H9 (cell line): ENCODE data around the gene SPINK7. TPM values are rescaled to one million over a fixed set of nuclear protein-coding genes. Genes with fewer than 3 reads are reported as not detected.
"Not testable (repeated sequence)": the region's sequence is repeated elsewhere in the genome, so short reads cannot be mapped to it uniquely, and the experiment has no call there.

Experiments used
- DNase-seq: peaks from one replicate; pipeline ENCODE4 v3.0.0-alpha.2; 2017
- H2AFZ ChIP-seq: one replicate; pipeline ENCODE4 v1.6.1; 2013; ENCODE audit warnings: mild to moderate bottlenecking, low read length, control low read depth, moderate library complexity
- H2AK5ac ChIP-seq: 2 replicates; pipeline ENCODE4 v1.6.1; 2013; ENCODE audit warnings: low read length, control low read depth, mixed read lengths; ENCODE audit not compliant: insufficient read length
- H2BK120ac ChIP-seq: one replicate; pipeline ENCODE4 v1.6.1; 2013; ENCODE audit warnings: low read depth, mild to moderate bottlenecking, low read length, control low read depth, inconsistent platforms; ENCODE audit not compliant: poor library complexity, severe bottlenecking
- H2BK12ac ChIP-seq: 2 replicates; pipeline ENCODE4 v1.6.1; 2013; ENCODE audit warnings: low read length, control low read depth, mixed read lengths, low read depth; ENCODE audit not compliant: insufficient read length
- H2BK15ac ChIP-seq: 2 replicates; pipeline ENCODE4 v1.6.1; 2013; ENCODE audit warnings: low read depth, low read length, control low read depth
- H2BK20ac ChIP-seq: one replicate; pipeline ENCODE4 v1.6.1; 2013; ENCODE audit warnings: low read depth, mild to moderate bottlenecking, low read length, control low read depth, inconsistent platforms; ENCODE audit not compliant: poor library complexity, severe bottlenecking
- H2BK5ac ChIP-seq: 2 replicates; pipeline ENCODE4 v1.6.1; 2013; ENCODE audit warnings: low read length, control low read depth, mixed read lengths; ENCODE audit not compliant: insufficient read length
- H3K14ac ChIP-seq: 2 replicates; pipeline ENCODE4 v1.6.1; 2013; ENCODE audit warnings: low read length, control low read depth; ENCODE audit not compliant: insufficient read depth
- H3K18ac ChIP-seq: 2 replicates; pipeline ENCODE4 v1.6.1; 2013; ENCODE audit warnings: low read depth, mild to moderate bottlenecking, mixed read lengths, low read length, control low read depth; ENCODE audit not compliant: insufficient read length
- H3K23ac ChIP-seq: 2 replicates; pipeline ENCODE4 v1.6.1; 2013; ENCODE audit warnings: low read length, control low read depth, mixed read lengths, low read depth; ENCODE audit not compliant: insufficient read length
- H3K23me2 ChIP-seq: 2 replicates; pipeline ENCODE4 v1.6.1; 2013; ENCODE audit warnings: low read depth, mild to moderate bottlenecking, mixed read lengths, low read length, control low read depth; ENCODE audit not compliant: insufficient read length, poor library complexity, severe bottlenecking
- H3K27ac ChIP-seq: 2 replicates; pipeline ENCODE4 v1.5.1; 2013; ENCODE audit warnings: low read length, control low read depth, mixed read lengths, low read depth; ENCODE audit not compliant: insufficient read length
- H3K27me3 ChIP-seq: 2 replicates; pipeline ENCODE4 v1.6.1; 2013; ENCODE audit warnings: low read length, control low read depth, inconsistent platforms; ENCODE audit not compliant: insufficient read depth
- H3K4ac ChIP-seq: 2 replicates; pipeline ENCODE4 v1.6.1; 2013; ENCODE audit warnings: low read depth, mild to moderate bottlenecking, control low read depth, inconsistent platforms, low read length, moderate library complexity
- H3K4me1 ChIP-seq: 2 replicates; pipeline ENCODE4 v1.6.1; 2013; ENCODE audit warnings: low read length, control low read depth, inconsistent platforms; ENCODE audit not compliant: insufficient read depth
- H3K4me2 ChIP-seq: 2 replicates; pipeline ENCODE4 v1.6.1; 2013; ENCODE audit warnings: low read length, control low read depth, mixed read lengths; ENCODE audit not compliant: insufficient read length, insufficient read depth
- H3K56ac ChIP-seq: 2 replicates; pipeline ENCODE4 v1.6.1; 2013; ENCODE audit warnings: low read depth, mild to moderate bottlenecking, mixed read lengths, low read length, control low read depth; ENCODE audit not compliant: insufficient read length
- H3K79me1 ChIP-seq: 2 replicates; pipeline ENCODE4 v1.6.1; 2013; ENCODE audit warnings: low read depth, mild to moderate bottlenecking, moderate library complexity, low read length, control low read depth, inconsistent platforms; ENCODE audit not compliant: insufficient read depth, poor library complexity, severe bottlenecking
- H3K79me2 ChIP-seq: 2 replicates; pipeline ENCODE4 v1.6.1; 2013; ENCODE audit warnings: low read length, control low read depth, inconsistent platforms; ENCODE audit not compliant: insufficient read depth
- H3K9ac ChIP-seq: 2 replicates; pipeline ENCODE4 v1.6.1; 2013; ENCODE audit warnings: low read length, control low read depth, mixed read lengths; ENCODE audit not compliant: insufficient read length; ENCODE audit errors: extremely low read depth
- H3K9me3 ChIP-seq: one replicate; pipeline ENCODE4 v1.6.1; 2013; ENCODE audit warnings: low read depth, low read length, inconsistent platforms; ENCODE audit not compliant: control insufficient read depth
- H3T11ph ChIP-seq: one replicate; pipeline ENCODE4 v1.6.1; 2013; ENCODE audit warnings: mild to moderate bottlenecking, low read length, control low read depth, inconsistent platforms
- H4K20me1 ChIP-seq: one replicate; pipeline ENCODE4 v1.6.1; 2013; ENCODE audit not compliant: control insufficient read depth, insufficient read length, insufficient read depth
- H4K5ac ChIP-seq: 2 replicates; pipeline ENCODE4 v1.6.1; 2013; ENCODE audit warnings: low read depth, mild to moderate bottlenecking, mixed read lengths, low read length, control low read depth; ENCODE audit not compliant: insufficient read length
- H4K8ac ChIP-seq: replicated peaks from 2 replicates; pipeline ENCODE4 v1.6.1; 2013; ENCODE audit warnings: low read length, control low read depth, mixed read lengths, low read depth; ENCODE audit not compliant: insufficient read length
- H4K91ac ChIP-seq: 2 replicates; pipeline ENCODE4 v1.6.1; 2013; ENCODE audit warnings: low read depth, mild to moderate bottlenecking, moderate library complexity, mixed read lengths, low read length, control low read depth; ENCODE audit not compliant: insufficient read length
- H3K27ac Mint-ChIP-seq, 3 experiments: 2 replicates in 2 of 3; 3 replicates in 1 of 3; pipeline ENCODE4 v1.8.0; 2020 to 2021; ENCODE audit warnings: mixed read lengths in 3 of 3, mild to moderate bottlenecking in 1 of 3, moderate library complexity in 1 of 3
- H3K27me3 Mint-ChIP-seq: 2 replicates; pipeline ENCODE4 v1.8.0; 2021; ENCODE audit warnings: low read depth, mild to moderate bottlenecking, moderate library complexity, mixed read lengths
- H3K36me3 Mint-ChIP-seq, 3 experiments: 2 replicates in 2 of 3; 3 replicates in 1 of 3; pipeline ENCODE4 v1.8.0; 2020 to 2021; ENCODE audit warnings: low read depth in 3 of 3, mixed read lengths in 3 of 3; ENCODE audit not compliant: insufficient read depth in 1 of 3
- H3K4me1 Mint-ChIP-seq, 2 experiments: 2 replicates each; pipeline ENCODE4 v1.8.0; 2020; ENCODE audit warnings: mixed read lengths in 2 of 2
- H3K4me3 Mint-ChIP-seq, 2 experiments: 2 replicates in 1 of 2; 3 replicates in 1 of 2; pipeline ENCODE4 v1.8.0; 2020 to 2021; ENCODE audit warnings: mild to moderate bottlenecking in 2 of 2, mixed read lengths in 2 of 2, moderate library complexity in 1 of 2
- H3K9me3 Mint-ChIP-seq, 2 experiments: 2 replicates in 1 of 2; 3 replicates in 1 of 2; pipeline ENCODE4 v1.8.0; 2020; ENCODE audit warnings: mild to moderate bottlenecking in 2 of 2, mixed read lengths in 2 of 2, moderate library complexity in 1 of 2
- WGBS: extraction: QIAGEN DNeasy Blood & Tissue Kit; methylation state at CpG from one replicate; pipeline ENCODE4 v1.1.7; 2013; ENCODE audit warnings: missing lambda C conversion rate, low lambda C conversion rate, mixed read lengths; ENCODE audit not compliant: insufficient read length; ENCODE audit errors: extremely low coverage; 5-methylcytosine and 5-hydroxymethylcytosine counted together
- total RNA-seq: library from RNA; stranded (reverse); gene quantifications from 2 replicates; pipeline ENCODE4 v1.2.1, GENCODE V29; 2021
- TF ChIP-seq, protein P1 (sequence below): fragments of 200-600 bp; sonication (generic); conservative IDR thresholded peaks from 3 replicates; pipeline ENCODE4 v1.8.0; 2021; ENCODE audit warnings: antibody characterized with exemption, mild to moderate bottlenecking

SPINK7 gene
- total RNA-seq, 1 experiment from 2014 or later, result not detected

DNA sequence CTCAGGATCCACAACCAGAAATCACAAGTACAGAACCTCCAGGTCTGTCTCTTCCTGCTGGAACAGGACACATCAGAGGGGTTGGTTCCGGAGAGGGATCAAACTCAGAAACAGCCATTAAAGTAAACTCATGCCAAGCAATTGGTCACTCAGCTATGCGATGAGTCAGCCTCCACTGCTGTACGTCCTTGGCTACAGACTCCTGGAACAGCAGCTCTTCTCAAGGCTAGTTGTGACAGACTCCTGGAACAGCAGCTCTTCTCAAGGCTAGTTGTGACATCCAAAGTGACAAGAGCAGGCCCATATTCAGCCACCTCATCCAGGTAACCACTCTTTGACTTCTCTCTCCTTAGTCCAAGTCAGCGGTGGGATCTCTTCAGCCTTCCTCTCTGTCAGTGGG is 43.7 kb upstream of the SPINK7 start, which contains the start of gene SPINK13:
Gene SPINK13, plus strand, starts transcription at position 229 of the 400 bp plus-strand sequence. CDS start 1,279 bp downstream, outside the sequence.
- Histone ChIP-seq H2AK5ac (no peak within 1 kb of the TSS), H3K4me2 (no peak within 1 kb of the TSS), H3K23ac (no peak within 1 kb of the TSS), H2BK20ac (no peak within 1 kb of the TSS), H2BK12ac (no peak within 1 kb of the TSS), H3K23me2 (no peaks in the 10 kb centered on the region), H2BK120ac (no peak within 1 kb of the TSS), H2BK5ac (no peak within 1 kb of the TSS), H3K79me2 (no peaks in the 10 kb centered on the region), H2AFZ (no peak within 1 kb of the TSS), H2BK15ac (peak within 1 kb of the TSS; percentile 86; the same call in 1 of the 2 replicates), H3K27me3 (no peaks in the 10 kb centered on the region), H3K79me1 (no peaks in the 10 kb centered on the region), H3K9me3 (no peaks in the 10 kb centered on the region), H4K8ac (no peak within 1 kb of the TSS), H4K5ac (no peak within 1 kb of the TSS), H3K4me1 (no peaks in the 10 kb centered on the region), H3K56ac (no peak within 1 kb of the TSS), H3K18ac (no peak within 1 kb of the TSS), H4K20me1 (no peaks in the 10 kb centered on the region), H3K9ac (no peak within 1 kb of the TSS), H3K27ac (no peak within 1 kb of the TSS), H3K4ac (no peak within 1 kb of the TSS), H4K91ac (no peak within 1 kb of the TSS), H3T11ph (no peak within 1 kb of the TSS), H3K14ac (no peak within 1 kb of the TSS)
- H3K4me1 Mint-ChIP-seq, result no peaks in the 10 kb centered on the region
- H3K9me3 Mint-ChIP-seq, result peaks cover 0 to 4% of the 10 kb centered on the region in 2 experiments; a peak in 3 of 5 replicates
- no peak within 1 kb of the TSS for H3K27ac Mint-ChIP-seq
- no peaks in the 10 kb centered on the region for H3K27me3 Mint-ChIP-seq
- H3K4me3 Mint-ChIP-seq, result no peak within 1 kb of the TSS
- no peak for DNase-seq
- no peaks in the 10 kb centered on the region for H3K36me3 Mint-ChIP-seq
- WGBS, result no CpG with 5 or more reads among the region's 4 CpGs
- TF ChIP-seq, protein P1, sequence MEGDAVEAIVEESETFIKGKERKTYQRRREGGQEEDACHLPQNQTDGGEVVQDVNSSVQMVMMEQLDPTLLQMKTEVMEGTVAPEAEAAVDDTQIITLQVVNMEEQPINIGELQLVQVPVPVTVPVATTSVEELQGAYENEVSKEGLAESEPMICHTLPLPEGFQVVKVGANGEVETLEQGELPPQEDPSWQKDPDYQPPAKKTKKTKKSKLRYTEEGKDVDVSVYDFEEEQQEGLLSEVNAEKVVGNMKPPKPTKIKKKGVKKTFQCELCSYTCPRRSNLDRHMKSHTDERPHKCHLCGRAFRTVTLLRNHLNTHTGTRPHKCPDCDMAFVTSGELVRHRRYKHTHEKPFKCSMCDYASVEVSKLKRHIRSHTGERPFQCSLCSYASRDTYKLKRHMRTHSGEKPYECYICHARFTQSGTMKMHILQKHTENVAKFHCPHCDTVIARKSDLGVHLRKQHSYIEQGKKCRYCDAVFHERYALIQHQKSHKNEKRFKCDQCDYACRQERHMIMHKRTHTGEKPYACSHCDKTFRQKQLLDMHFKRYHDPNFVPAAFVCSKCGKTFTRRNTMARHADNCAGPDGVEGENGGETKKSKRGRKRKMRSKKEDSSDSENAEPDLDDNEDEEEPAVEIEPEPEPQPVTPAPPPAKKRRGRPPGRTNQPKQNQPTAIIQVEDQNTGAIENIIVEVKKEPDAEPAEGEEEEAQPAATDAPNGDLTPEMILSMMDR, result no peak

DNA sequence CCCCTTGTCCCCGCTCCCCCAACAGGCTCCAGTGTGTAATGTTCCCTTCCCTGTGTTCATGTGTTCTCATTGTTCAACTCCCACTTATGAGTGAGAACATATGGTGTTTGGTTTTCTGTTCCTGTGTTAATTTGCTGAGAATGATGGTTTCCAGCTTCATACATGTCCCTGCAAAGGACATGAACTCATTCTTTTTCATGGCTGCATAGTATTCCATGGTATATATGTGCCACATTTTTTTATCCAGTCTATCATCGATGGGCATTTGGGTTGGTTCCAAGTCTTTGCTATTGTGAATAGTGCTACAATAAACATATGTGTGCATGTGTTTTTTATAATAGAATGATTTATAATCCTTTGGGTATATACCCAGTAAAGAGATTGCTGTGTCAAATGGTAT is 37.1 kb upstream of the SPINK7 start:
- H4K8ac ChIP-seq, H3K4me1 ChIP-seq, H3K18ac ChIP-seq, H2BK15ac ChIP-seq, H3K79me1 ChIP-seq, H3K27ac Mint-ChIP-seq, H3K4me1 Mint-ChIP-seq, H3K9me3 Mint-ChIP-seq, H2BK20ac ChIP-seq, H2AK5ac ChIP-seq, H3K4me3 Mint-ChIP-seq, H2BK12ac ChIP-seq, H2AFZ ChIP-seq, H3K56ac ChIP-seq, H3K27me3 ChIP-seq, H3K4me2 ChIP-seq, DNase-seq, H3K23me2 ChIP-seq, H4K5ac ChIP-seq, H4K20me1 ChIP-seq, H2BK5ac ChIP-seq, H3K27me3 Mint-ChIP-seq, H3K14ac ChIP-seq, H3K9ac ChIP-seq, H3K9me3 ChIP-seq, H3K79me2 ChIP-seq, H3K4ac ChIP-seq, H2BK120ac ChIP-seq, H3K23ac ChIP-seq, H3T11ph ChIP-seq, H3K27ac ChIP-seq, H4K91ac ChIP-seq: not testable (repeated sequence)
- WGBS, result no CpG with 5 or more reads among the region's 2 CpGs
- H3K36me3 Mint-ChIP-seq, result peaks cover 3 to 12% (median 3%) of the 10 kb centered on the region in 3 experiments; a peak in 6 of 7 replicates
